HG03095 (cell line): ENCODE data around the gene TET1.
A peak's percentile ranks its signal among the peaks of the same experiment; 100 is the strongest.
"Not testable (repeated sequence)": the region's sequence is repeated elsewhere in the genome, so short reads cannot be mapped to it uniquely, and the experiment has no call there.

ENCODE experiments used
- ATAC-seq: cut with Tn5 transposase; IDR thresholded peaks from one replicate; pipeline ENCODE4 v1.9.1; 2021; ENCODE audit warnings: moderate library complexity; ENCODE audit not compliant: unreplicated experiment

TET1 gene

GRCh38 chr10:68560186-68560942 is at the start of gene TET1:
Gene TET1 (plus strand): TSS chr10:68560337. CDS start chr10:68572339, 12,002 bp downstream.
- ATAC-seq, result no peak

GRCh38 chr10:68516216-68516615 is 43.9 kb upstream of the TET1 start:
- ATAC-seq, result not testable (repeated sequence)

- ATAC-seq, result no peak
Observed at GRCh38 chr10:68516766-68517165, 43.4 kb upstream of the TET1 start.

GRCh38 chr10:68517188-68517587 is 42.9 kb upstream of the TET1 start:
- no peak for ATAC-seq

GRCh38 chr10:68518609-68519008 is 41.5 kb upstream of the TET1 start:
- not testable (repeated sequence) for ATAC-seq

- ATAC-seq, result not testable (repeated sequence)
Observed at GRCh38 chr10:68525490-68526038, 34.6 kb upstream of the TET1 start.

GRCh38 chr10:68526634-68527307 is 33.4 kb upstream of the TET1 start:
- peak; percentile 49 for ATAC-seq

- no peak for ATAC-seq
Observed at GRCh38 chr10:68536973-68537372, 23.2 kb upstream of the TET1 start.

- ATAC-seq, result no peak
Observed at GRCh38 chr10:68537796-68538195, 22.3 kb upstream of the TET1 start.

- no peak for ATAC-seq
Observed at GRCh38 chr10:68543004-68543918, 16.9 kb upstream of the TET1 start.

- peak; percentile 81 for ATAC-seq
Observed at GRCh38 chr10:68550747-68551411, 9.3 kb upstream of the TET1 start.

- no peak for ATAC-seq
Observed at GRCh38 chr10:68553138-68553537, 7.0 kb upstream of the TET1 start.

- ATAC-seq, result no peak
Observed at GRCh38 chr10:68553599-68553998, 6.5 kb upstream of the TET1 start.

- ATAC-seq, result no peak
Observed at GRCh38 chr10:68558478-68558877, 1.7 kb upstream of the TET1 start.

GRCh38 chr10:68559251-68559650 is 886 bp upstream of the TET1 start:
- ATAC-seq, result no peak

GRCh38 chr10:68559841-68560185 is 324 bp upstream of the TET1 start:
- no peak for ATAC-seq

- no peak for ATAC-seq
Observed at GRCh38 chr10:68560943-68561864, 1.1 kb downstream of the TET1 start.

GRCh38 chr10:68561865-68562649 is 1.9 kb downstream of the TET1 start:
- no peak for ATAC-seq
